Psoas muscle (tissue), 8 donors: ENCODE data around the gene RNF167. TPM values are rescaled to one million over a fixed set of nuclear protein-coding genes. Genes with fewer than 3 reads are reported as not detected.

Experiments used
- ATAC-seq, 4 donors: fragments of 200-7000 bp; cut with Tn5 transposase; one replicate each; pipeline ENCODE4 v1.9.1; 2020; ENCODE audit warnings: moderate library complexity in 3 of 4, mild to moderate bottlenecking in 2 of 4
- DNase-seq, 2 donors: peaks; one replicate each; pipeline ENCODE4 v3.0.0-alpha.2; 2020
- H3K27ac ChIP-seq: fragments of 200-600 bp; one replicate; pipeline ENCODE4 v1.8.0; 2022
- H3K27me3 ChIP-seq, 3 donors: fragments of 200-600 bp in 1 of 3; one replicate each; pipeline versions ENCODE4 v1.6.1 to v1.8.0; 2013 to 2022; ENCODE audit warnings: low read length in 2 of 3, mild to moderate bottlenecking in 2 of 3, moderate library complexity in 1 of 3; ENCODE audit not compliant: insufficient read depth in 3 of 3
- H3K36me3 ChIP-seq, 2 donors: fragments of 200-600 bp in 1 of 2; one replicate each; pipeline versions ENCODE4 v1.6.1 to v1.8.0; 2013 to 2022; ENCODE audit warnings: low read depth in 1 of 2, mild to moderate bottlenecking in 1 of 2, moderate library complexity in 1 of 2; ENCODE audit not compliant: insufficient read depth in 1 of 2
- H3K4me1 ChIP-seq: fragments of 200-600 bp; one replicate; pipeline ENCODE4 v1.8.0; 2022
- H3K4me3 ChIP-seq: fragments of 200-600 bp; one replicate; pipeline ENCODE4 v1.8.0; 2022; ENCODE audit warnings: mild to moderate bottlenecking
- H3K9me3 ChIP-seq: fragments of 200-600 bp; one replicate; pipeline ENCODE4 v1.8.0; 2022
- WGBS, 3 donors: extraction: QIAGEN DNeasy Blood & Tissue Kit; methylation state at CpG; one replicate each; pipeline versions ENCODE4 v1.1.6 to v1.1.7; 2013; 5-methylcytosine and 5-hydroxymethylcytosine counted together
- intact Hi-C, 2 donors: fragments of 100-400 bp; cut with DNase I; formaldehyde crosslinking; loops; one replicate each; pipeline versions ENCODE4 v1.11.0 to v1.14.2; 2022
- polyA plus RNA-seq, 3 donors: library from polyadenylated mRNA; stranded (reverse); fragments of 200-250 nt; gene quantifications; one replicate each; pipeline ENCODE4 v1.2.3, GENCODE V29; 2013
- total RNA-seq, 4 donors: library from RNA; stranded (reverse); fragmentation: NEBNext Ultra II Directional in 2 of 4; extraction: Animal tissue kit (Norgen Biotek cat#: 25700) in 2 of 4; gene quantifications; one replicate each; pipeline versions ENCODE4 v1.2.1 to v1.2.4, GENCODE V29; 2021 to 2023
- TF ChIP-seq, protein P1 (sequence below): fragments of 200-600 bp; IDR thresholded peaks from one replicate; pipeline ENCODE4 v1.8.0; 2022; ENCODE audit warnings: antibody characterized with exemption
- donor health status: healthy with polysubstance abuse.
- donor health status: DM: no; HTN: no; CAD: no; lungs with moderate emphysema.
- donor health status: Bipolar disorder and iron deficiency.
- donor health status: healthy.
- donor health status: DM: yes; HTN: yes; CAD: no.
- donor health status: DM: no; HTN: no; CAD: no.
- donor health status: DM: no; HTN: no; CAD: no.
- donor health status: DM: yes; HTN: yes; CAD: no.

RNF167 gene
- total and polyA plus RNA-seq, 7 donors: 85.1 to 151 (median 88.1) TPM

DNA sequence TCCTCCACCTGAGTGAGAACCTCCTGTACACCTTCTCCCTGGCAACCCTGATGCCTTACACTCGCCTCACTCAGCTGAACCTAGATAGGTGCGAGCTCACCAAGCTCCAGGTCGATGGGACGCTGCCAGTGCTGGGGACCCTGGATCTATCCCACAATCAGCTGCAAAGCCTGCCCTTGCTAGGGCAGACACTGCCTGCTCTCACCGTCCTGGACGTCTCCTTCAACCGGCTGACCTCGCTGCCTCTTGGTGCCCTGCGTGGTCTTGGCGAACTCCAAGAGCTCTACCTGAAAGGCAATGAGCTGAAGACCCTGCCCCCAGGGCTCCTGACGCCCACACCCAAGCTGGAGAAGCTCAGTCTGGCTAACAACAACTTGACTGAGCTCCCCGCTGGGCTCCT lies 7.3 kb upstream of the RNF167 start:
- H3K36me3 ChIP-seq: peaks cover 0 to 41% of the 10 kb centered on the region in 2 donors
- no peak overlapping the region for H3K4me3 ChIP-seq
- ATAC-seq (no peak), DNase-seq (peak in 1 of 2 donors; percentile 42)
- no peaks in the 10 kb centered on the region for H3K27me3 ChIP-seq
- TF ChIP-seq, protein P1, sequence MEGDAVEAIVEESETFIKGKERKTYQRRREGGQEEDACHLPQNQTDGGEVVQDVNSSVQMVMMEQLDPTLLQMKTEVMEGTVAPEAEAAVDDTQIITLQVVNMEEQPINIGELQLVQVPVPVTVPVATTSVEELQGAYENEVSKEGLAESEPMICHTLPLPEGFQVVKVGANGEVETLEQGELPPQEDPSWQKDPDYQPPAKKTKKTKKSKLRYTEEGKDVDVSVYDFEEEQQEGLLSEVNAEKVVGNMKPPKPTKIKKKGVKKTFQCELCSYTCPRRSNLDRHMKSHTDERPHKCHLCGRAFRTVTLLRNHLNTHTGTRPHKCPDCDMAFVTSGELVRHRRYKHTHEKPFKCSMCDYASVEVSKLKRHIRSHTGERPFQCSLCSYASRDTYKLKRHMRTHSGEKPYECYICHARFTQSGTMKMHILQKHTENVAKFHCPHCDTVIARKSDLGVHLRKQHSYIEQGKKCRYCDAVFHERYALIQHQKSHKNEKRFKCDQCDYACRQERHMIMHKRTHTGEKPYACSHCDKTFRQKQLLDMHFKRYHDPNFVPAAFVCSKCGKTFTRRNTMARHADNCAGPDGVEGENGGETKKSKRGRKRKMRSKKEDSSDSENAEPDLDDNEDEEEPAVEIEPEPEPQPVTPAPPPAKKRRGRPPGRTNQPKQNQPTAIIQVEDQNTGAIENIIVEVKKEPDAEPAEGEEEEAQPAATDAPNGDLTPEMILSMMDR: no peak
- peaks cover 24% of the 10 kb centered on the region for H3K4me1 ChIP-seq
- intact Hi-C loops: no loop called here
- no peak overlapping the region for H3K27ac ChIP-seq
- no peaks in the 10 kb centered on the region for H3K9me3 ChIP-seq
- WGBS, 3 donors: 92 to 93% (median 93%) methylated on average over 12 of the region's 12 CpGs

DNA sequence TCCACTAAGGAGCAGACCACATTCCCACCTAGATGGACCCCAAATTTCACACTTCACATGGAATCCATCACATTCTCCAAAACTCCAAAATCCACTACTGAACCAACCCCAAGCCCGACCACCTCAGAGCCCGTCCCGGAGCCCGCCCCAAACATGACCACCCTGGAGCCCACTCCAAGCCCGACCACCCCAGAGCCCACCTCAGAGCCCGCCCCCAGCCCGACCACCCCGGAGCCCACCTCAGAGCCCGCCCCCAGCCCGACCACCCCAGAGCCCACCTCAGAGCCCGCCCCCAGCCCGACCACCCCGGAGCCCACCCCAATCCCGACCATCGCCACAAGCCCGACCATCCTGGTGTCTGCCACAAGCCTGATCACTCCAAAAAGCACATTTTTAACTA lies 6.4 kb upstream of the RNF167 start:
- WGBS, 3 donors: 74 to 87% (median 78%) methylated on average over 13 to 16 of the region's 16 CpGs

DNA sequence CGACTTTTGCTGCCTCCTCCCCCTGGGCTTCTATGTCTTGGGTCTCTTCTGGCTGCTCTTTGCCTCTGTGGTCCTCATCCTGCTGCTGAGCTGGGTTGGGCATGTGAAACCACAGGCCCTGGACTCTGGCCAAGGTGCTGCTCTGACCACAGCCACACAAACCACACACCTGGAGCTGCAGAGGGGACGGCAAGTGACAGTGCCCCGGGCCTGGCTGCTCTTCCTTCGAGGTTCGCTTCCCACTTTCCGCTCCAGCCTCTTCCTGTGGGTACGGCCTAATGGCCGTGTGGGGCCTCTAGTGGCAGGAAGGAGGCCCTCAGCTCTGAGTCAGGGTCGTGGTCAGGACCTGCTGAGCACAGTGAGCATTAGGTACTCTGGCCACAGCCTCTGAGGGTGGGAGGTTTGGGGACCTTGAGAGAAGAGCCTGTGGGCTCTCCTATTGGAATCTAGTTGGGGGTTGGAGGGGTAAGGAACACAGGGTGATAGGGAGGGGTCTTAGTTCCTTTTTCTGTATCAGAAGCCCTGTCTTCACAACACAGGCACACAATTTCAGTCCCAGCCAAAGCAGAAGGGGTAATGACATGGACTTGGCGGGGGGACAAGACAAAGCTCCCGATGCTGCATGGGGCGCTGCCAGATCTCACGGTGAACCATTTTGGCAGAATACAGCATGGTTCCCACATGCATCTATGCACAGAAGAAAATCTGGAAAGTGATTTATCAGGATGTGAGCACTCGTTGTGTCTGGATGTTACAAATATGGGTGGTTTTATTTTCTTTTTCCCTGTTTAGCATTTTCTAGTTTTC lies 5.7 kb upstream of the RNF167 start:
- intact Hi-C loops: loop anchor here in 1 of 2 donors (2.0 kb wide), 1 partner anchor 26 kb away; no protein-coding TSS in a partner anchor
- Histone ChIP-seq H3K4me3 (no peak overlapping the region), H3K27ac (peak overlapping the region; percentile 36), H3K9me3 (no peaks in the 10 kb centered on the region), H3K36me3 (peaks cover 0 to 44% of the 10 kb centered on the region in 2 donors), H3K4me1 (peaks cover 38% of the 10 kb centered on the region), H3K27me3 (no peaks in the 10 kb centered on the region)
- WGBS, 3 donors: 19 to 20% (median 20%) methylated on average over 14 of the region's 14 CpGs
- TF ChIP-seq, protein P1: peak; percentile 5
- ATAC-seq (peak; percentile 39 to 62 (median 48)), DNase-seq (peak in 1 of 2 donors; percentile 69)

More for the DNA sequence above, 6.4 kb upstream of the RNF167 start:
- Histone ChIP-seq H3K27ac (peak overlapping the region; percentile 36), H3K27me3 (no peaks in the 10 kb centered on the region), H3K4me1 (peaks cover 33% of the 10 kb centered on the region), H3K9me3 (no peaks in the 10 kb centered on the region), H3K4me3 (no peak overlapping the region), H3K36me3 (peaks cover 0 to 47% of the 10 kb centered on the region in 2 donors)
- DNase-seq (peak in 1 of 2 donors; percentile 13), ATAC-seq (no peak)
- intact Hi-C loops: loop anchor here in 1 of 2 donors (2.0 kb wide), 1 partner anchor 25 kb away; no protein-coding TSS in a partner anchor
- TF ChIP-seq, protein P1: no peak

DNA sequence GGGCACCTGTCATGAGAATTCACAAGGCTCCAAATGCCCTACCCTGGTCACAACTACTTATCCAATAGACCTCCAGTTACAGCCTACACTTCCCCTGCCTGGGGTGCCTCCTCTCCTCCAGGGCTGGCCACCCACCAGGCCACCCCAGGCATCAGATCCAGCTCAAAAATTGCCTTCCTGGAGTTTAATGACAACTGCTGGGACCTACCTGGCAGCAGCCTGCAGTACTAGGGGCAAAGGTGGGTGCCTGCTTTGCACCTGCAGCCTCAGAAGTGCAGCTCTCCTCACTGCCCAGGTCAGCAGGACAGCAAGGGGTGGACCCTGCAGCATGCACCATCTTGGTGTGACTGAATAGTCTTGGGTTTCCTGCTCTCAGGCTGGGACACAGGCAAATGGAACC lies 4.4 kb upstream of the RNF167 start:
- H3K27ac ChIP-seq: no peak overlapping the region
- H3K36me3 ChIP-seq: peaks cover 0 to 38% of the 10 kb centered on the region in 2 donors
- ATAC-seq: no peak
- H3K4me1 ChIP-seq: peaks cover 38% of the 10 kb centered on the region
- TF ChIP-seq, protein P1: no peak
- H3K27me3 ChIP-seq: no peaks in the 10 kb centered on the region
- no peak overlapping the region for H3K4me3 ChIP-seq
- no peaks in the 10 kb centered on the region for H3K9me3 ChIP-seq
- DNase-seq: peak in 1 of 2 donors; percentile 15
- intact Hi-C loops: loop anchor here (2.0 to 5.0 kb wide), 3 partner anchors 27 to 142 kb away; partner anchors contain the start of gene ZFP3 (in 1 of the 2)
